Measurements from ENCODE around the gene STXBP6.

The STXBP6 gene

GRCh38 chr14:24918822-24919221 lies 131.1 kb downstream of the STXBP6 start:
- H3K4me1 ChIP-seq (ENCODE audit: insufficient read depth, poor library complexity, severe bottlenecking) = no peaks in the 10 kb centered on the region
- ATAC-seq (ENCODE audit: low read depth) = no peak
- H3K4me3 ChIP-seq (ENCODE audit: severe bottlenecking) = no peak overlapping the region
- peaks cover 14% of the 10 kb centered on the region for H3K27me3 ChIP-seq (ENCODE audit: insufficient read depth, poor library complexity, severe bottlenecking)
- no peak overlapping the region for H3K27ac ChIP-seq (ENCODE audit: poor library complexity, severe bottlenecking)
- DNase-seq (ENCODE audit: low spot score) = no peak
- H3K36me3 ChIP-seq (ENCODE audit: low read depth) = no peaks in the 10 kb centered on the region
- no peaks in the 10 kb centered on the region for H3K9me3 ChIP-seq (ENCODE audit: severe bottlenecking)
- TF ChIP-seq, protein P1, sequence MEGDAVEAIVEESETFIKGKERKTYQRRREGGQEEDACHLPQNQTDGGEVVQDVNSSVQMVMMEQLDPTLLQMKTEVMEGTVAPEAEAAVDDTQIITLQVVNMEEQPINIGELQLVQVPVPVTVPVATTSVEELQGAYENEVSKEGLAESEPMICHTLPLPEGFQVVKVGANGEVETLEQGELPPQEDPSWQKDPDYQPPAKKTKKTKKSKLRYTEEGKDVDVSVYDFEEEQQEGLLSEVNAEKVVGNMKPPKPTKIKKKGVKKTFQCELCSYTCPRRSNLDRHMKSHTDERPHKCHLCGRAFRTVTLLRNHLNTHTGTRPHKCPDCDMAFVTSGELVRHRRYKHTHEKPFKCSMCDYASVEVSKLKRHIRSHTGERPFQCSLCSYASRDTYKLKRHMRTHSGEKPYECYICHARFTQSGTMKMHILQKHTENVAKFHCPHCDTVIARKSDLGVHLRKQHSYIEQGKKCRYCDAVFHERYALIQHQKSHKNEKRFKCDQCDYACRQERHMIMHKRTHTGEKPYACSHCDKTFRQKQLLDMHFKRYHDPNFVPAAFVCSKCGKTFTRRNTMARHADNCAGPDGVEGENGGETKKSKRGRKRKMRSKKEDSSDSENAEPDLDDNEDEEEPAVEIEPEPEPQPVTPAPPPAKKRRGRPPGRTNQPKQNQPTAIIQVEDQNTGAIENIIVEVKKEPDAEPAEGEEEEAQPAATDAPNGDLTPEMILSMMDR (IDR thresholded peaks at IDR 0.05; ENCODE audit: poor library complexity, severe bottlenecking) = no peak

DNA sequence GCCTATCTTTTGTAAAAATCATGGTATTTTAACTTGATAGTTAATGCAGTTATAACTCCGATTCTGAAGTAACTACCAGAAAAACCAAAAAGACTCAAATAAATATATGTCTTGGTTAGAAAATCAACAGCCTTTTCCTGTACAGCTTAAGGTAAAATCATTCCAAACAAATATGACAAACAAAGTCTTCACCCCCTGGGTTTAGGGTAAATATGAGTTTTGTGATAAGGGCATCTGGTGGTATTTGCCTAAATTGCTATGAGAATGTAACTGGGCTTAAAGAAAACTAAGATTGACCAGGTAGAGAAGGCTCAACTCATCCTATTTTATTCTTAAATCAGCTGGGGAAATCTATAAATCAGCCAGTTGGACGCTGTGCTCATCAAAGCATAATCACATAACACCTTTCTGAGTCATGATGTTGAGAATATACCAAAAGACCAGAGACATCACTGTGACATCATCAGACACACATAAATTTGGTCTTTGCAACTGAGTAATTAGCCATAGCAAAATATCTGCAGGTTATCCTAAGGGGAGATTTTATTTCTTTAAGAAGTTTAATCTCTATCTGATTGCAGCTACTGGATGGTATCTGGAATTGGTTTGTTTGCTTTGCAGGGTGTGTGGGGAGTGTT lies 133.9 kb downstream of the STXBP6 start:
- DNase-seq (ENCODE audit: low spot score) (no peak), ATAC-seq (ENCODE audit: low read depth) (no peak)
- peaks cover 14% of the 10 kb centered on the region for H3K27me3 ChIP-seq (ENCODE audit: insufficient read depth, poor library complexity, severe bottlenecking)
- H3K4me1 ChIP-seq (ENCODE audit: insufficient read depth, poor library complexity, severe bottlenecking) = no peaks in the 10 kb centered on the region
- no peak overlapping the region for H3K4me3 ChIP-seq (ENCODE audit: severe bottlenecking)
- TF ChIP-seq, protein P1 (IDR thresholded peaks at IDR 0.05; ENCODE audit: poor library complexity, severe bottlenecking) = no peak
- no peaks in the 10 kb centered on the region for H3K36me3 ChIP-seq (ENCODE audit: low read depth)
- no peak overlapping the region for H3K27ac ChIP-seq (ENCODE audit: poor library complexity, severe bottlenecking)
- H3K9me3 ChIP-seq (ENCODE audit: severe bottlenecking) = no peaks in the 10 kb centered on the region

GRCh38 chr14:24915403-24915921 lies 134.5 kb downstream of the STXBP6 start:
- DNase-seq (ENCODE audit: low spot score) (no peak), ATAC-seq (ENCODE audit: low read depth) (no peak)
- no peak overlapping the region for H3K27ac ChIP-seq (ENCODE audit: poor library complexity, severe bottlenecking)
- H3K4me1 ChIP-seq (ENCODE audit: insufficient read depth, poor library complexity, severe bottlenecking) = no peaks in the 10 kb centered on the region
- H3K9me3 ChIP-seq (ENCODE audit: severe bottlenecking) = no peaks in the 10 kb centered on the region
- no peaks in the 10 kb centered on the region for H3K36me3 ChIP-seq (ENCODE audit: low read depth)
- TF ChIP-seq, protein P1 (IDR thresholded peaks at IDR 0.05; ENCODE audit: poor library complexity, severe bottlenecking) = no peak
- peaks cover 14% of the 10 kb centered on the region for H3K27me3 ChIP-seq (ENCODE audit: insufficient read depth, poor library complexity, severe bottlenecking)
- no peak overlapping the region for H3K4me3 ChIP-seq (ENCODE audit: severe bottlenecking)

DNA sequence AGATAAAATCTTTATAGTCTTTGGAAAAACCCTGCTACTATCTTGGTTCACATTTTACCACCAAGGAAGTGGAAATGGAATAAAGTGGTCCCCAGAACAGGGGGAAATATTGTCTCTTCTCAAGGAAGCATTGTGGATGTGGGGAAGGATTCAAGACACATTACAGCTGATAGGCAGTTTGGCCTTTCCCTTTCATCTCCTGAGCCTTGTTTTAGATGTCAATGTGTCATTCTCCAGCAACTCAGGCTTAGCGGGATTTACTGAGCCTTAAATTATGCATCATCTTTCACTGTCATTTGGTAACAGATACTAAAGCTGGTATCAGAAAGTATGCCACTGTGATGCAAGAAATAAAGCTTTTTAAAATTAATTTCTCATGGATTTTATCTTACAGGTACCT lies 136.2 kb downstream of the STXBP6 start:
- TF ChIP-seq, protein P1 (IDR thresholded peaks at IDR 0.05; ENCODE audit: poor library complexity, severe bottlenecking) = no peak
- H3K27me3 ChIP-seq (ENCODE audit: insufficient read depth, poor library complexity, severe bottlenecking) = peaks cover 9% of the 10 kb centered on the region
- H3K4me1 ChIP-seq (ENCODE audit: insufficient read depth, poor library complexity, severe bottlenecking) = no peaks in the 10 kb centered on the region
- no peak for DNase-seq (ENCODE audit: low spot score)
- no peak overlapping the region for H3K4me3 ChIP-seq (ENCODE audit: severe bottlenecking)
- H3K36me3 ChIP-seq (ENCODE audit: low read depth) = no peaks in the 10 kb centered on the region
- no peaks in the 10 kb centered on the region for H3K9me3 ChIP-seq (ENCODE audit: severe bottlenecking)
- no peak for ATAC-seq (ENCODE audit: low read depth)
- no peak overlapping the region for H3K27ac ChIP-seq (ENCODE audit: poor library complexity, severe bottlenecking)

DNA sequence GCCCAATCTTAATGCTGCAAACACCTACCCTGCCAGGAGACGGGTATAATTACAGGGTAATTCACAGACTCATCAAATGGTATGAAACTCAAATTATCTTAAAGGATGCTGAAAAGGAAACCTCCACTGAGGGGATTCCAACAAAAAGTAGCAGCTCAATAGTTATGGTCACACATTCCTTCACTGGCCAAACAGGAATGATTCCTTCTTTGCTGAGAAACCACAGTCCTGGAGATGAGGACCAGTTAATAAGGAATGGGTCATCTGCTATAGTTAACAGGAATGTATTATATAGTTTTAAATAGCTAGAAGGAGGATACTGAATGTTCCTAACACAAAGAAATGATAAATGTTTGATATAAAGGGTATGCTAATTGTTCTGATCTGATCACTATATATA lies 136.9 kb downstream of the STXBP6 start:
- Histone ChIP-seq H3K36me3 (ENCODE audit: low read depth) (no peaks in the 10 kb centered on the region), H3K9me3 (ENCODE audit: severe bottlenecking) (no peaks in the 10 kb centered on the region), H3K27me3 (ENCODE audit: insufficient read depth, poor library complexity, severe bottlenecking) (peaks cover 9% of the 10 kb centered on the region), H3K4me1 (ENCODE audit: insufficient read depth, poor library complexity, severe bottlenecking) (no peaks in the 10 kb centered on the region), H3K4me3 (ENCODE audit: severe bottlenecking) (no peak overlapping the region), H3K27ac (ENCODE audit: poor library complexity, severe bottlenecking) (no peak overlapping the region)
- TF ChIP-seq, protein P1 (IDR thresholded peaks at IDR 0.05; ENCODE audit: poor library complexity, severe bottlenecking) = no peak
- no peak for DNase-seq (ENCODE audit: low spot score)
- no peak for ATAC-seq (ENCODE audit: low read depth)
